CD14-positive monocyte (primary cell): ENCODE results near the gene ASB6. TPM values are rescaled to one million over a fixed set of nuclear protein-coding genes. Genes with fewer than 3 reads are reported as not detected.

Source experiments
- DNase-seq, 3 donors: peaks; one replicate each; pipeline ENCODE4 v3.0.0-alpha.2; 2011 to 2022
- H2AFZ ChIP-seq: 2 replicates; pipeline ENCODE4 v1.6.0; 2012; ENCODE audit warnings: mild to moderate bottlenecking, low read depth, low read length, inconsistent platforms; ENCODE audit not compliant: insufficient read depth, poor library complexity, severe bottlenecking
- H3K27ac ChIP-seq, 2 donors: 1 replicate in 1 of 2; 2 replicates in 1 of 2; pipeline ENCODE4 v1.5.1; 2012 to 2013; ENCODE audit warnings: low read length in 2 of 2, control low read depth in 1 of 2, inconsistent platforms in 1 of 2, low read depth in 1 of 2, mild to moderate bottlenecking in 1 of 2
- H3K27me3 ChIP-seq, 2 donors: one replicate each; pipeline versions ENCODE4 v1.6.0 to v1.6.1; 2011 to 2013; ENCODE audit warnings: low read length in 2 of 2; ENCODE audit not compliant: control insufficient read depth in 2 of 2, insufficient read depth in 2 of 2
- H3K36me3 ChIP-seq, 2 donors: replicated peaks in 1 of 2; 1 replicate in 1 of 2; 2 replicates in 1 of 2; pipeline versions ENCODE4 v1.5.1 to v1.6.1; 2012 to 2013; ENCODE audit warnings: low read length in 2 of 2, control low read depth in 1 of 2, inconsistent platforms in 1 of 2, mild to moderate bottlenecking in 1 of 2; ENCODE audit not compliant: insufficient read depth in 2 of 2, control insufficient read depth in 1 of 2
- H3K4me1 ChIP-seq, 2 donors: 1 replicate in 1 of 2; 2 replicates in 1 of 2; pipeline versions ENCODE4 v1.5.1 to v1.6.1; 2012 to 2013; ENCODE audit warnings: low read length in 2 of 2, control low read depth in 1 of 2, inconsistent platforms in 1 of 2, mild to moderate bottlenecking in 1 of 2, moderate library complexity in 1 of 2; ENCODE audit not compliant: insufficient read depth in 2 of 2, control insufficient read depth in 1 of 2
- H3K4me2 ChIP-seq: replicated peaks from 2 replicates; pipeline ENCODE3; 2012; ENCODE audit warnings: low read length, moderate library complexity, mild to moderate bottlenecking; ENCODE audit not compliant: poor library complexity, severe bottlenecking; ENCODE audit errors: extremely low read depth
- H3K4me3 ChIP-seq, 3 experiments: fragments of 200-600 bp in 1 of 3; sonication (generic) in 1 of 3; replicated peaks in 1 of 3; 1 replicate in 2 of 3; 2 replicates in 1 of 3; pipeline ENCODE4 v1.5.1; 2011 to 2013; ENCODE audit warnings: low read length in 3 of 3, mild to moderate bottlenecking in 3 of 3, control low read depth in 2 of 3, low read depth in 2 of 3, inconsistent platforms in 1 of 3, moderate library complexity in 1 of 3
- H3K79me2 ChIP-seq: 2 replicates; pipeline ENCODE4 v1.6.0; 2012; ENCODE audit warnings: mild to moderate bottlenecking, control low read depth, inconsistent platforms, low read length, moderate library complexity; ENCODE audit not compliant: insufficient read depth
- H3K9ac ChIP-seq: 2 replicates; pipeline ENCODE4 v1.6.0; 2017; ENCODE audit warnings: low read length, mild to moderate bottlenecking; ENCODE audit not compliant: insufficient read depth, poor library complexity, severe bottlenecking
- H3K9me3 ChIP-seq, 2 donors: replicated peaks in 1 of 2; 1 replicate in 1 of 2; 2 replicates in 1 of 2; pipeline versions ENCODE4 v1.5.1 to v1.6.1; 2012 to 2013; ENCODE audit warnings: low read length in 2 of 2, control low read depth in 1 of 2; ENCODE audit not compliant: control insufficient read depth in 1 of 2, insufficient read depth in 1 of 2
- H4K20me1 ChIP-seq: 2 replicates; pipeline ENCODE4 v1.6.0; 2012; ENCODE audit warnings: mild to moderate bottlenecking, low read length, control low read depth, moderate library complexity; ENCODE audit not compliant: insufficient read depth
- H3K27ac Mint-ChIP-seq, 7 donors: one replicate each; pipeline ENCODE4 v1.8.0; 2020; ENCODE audit warnings: mild to moderate bottlenecking in 7 of 7, mixed read lengths in 7 of 7, moderate library complexity in 6 of 7, inconsistent platforms in 2 of 7
- H3K27me3 Mint-ChIP-seq, 3 donors: one replicate each; pipeline ENCODE4 v1.8.0; 2021 to 2022; ENCODE audit warnings: low read depth in 3 of 3, mild to moderate bottlenecking in 3 of 3, mixed read lengths in 3 of 3, moderate library complexity in 3 of 3, inconsistent platforms in 1 of 3
- H3K36me3 Mint-ChIP-seq, 2 donors: one replicate each; pipeline ENCODE4 v1.8.0; 2020; ENCODE audit warnings: mixed read lengths in 2 of 2, inconsistent platforms in 1 of 2, mild to moderate bottlenecking in 1 of 2
- H3K4me1 Mint-ChIP-seq: one replicate; pipeline ENCODE4 v1.8.0; 2020; ENCODE audit warnings: mild to moderate bottlenecking, mixed read lengths
- H3K4me3 Mint-ChIP-seq, 2 donors: one replicate each; pipeline ENCODE4 v1.8.0; 2020; ENCODE audit warnings: mild to moderate bottlenecking in 2 of 2, mixed read lengths in 2 of 2, moderate library complexity in 1 of 2
- H3K9me3 Mint-ChIP-seq, 7 donors: one replicate each; pipeline ENCODE4 v1.8.0; 2020 to 2022; ENCODE audit warnings: mixed read lengths in 7 of 7, mild to moderate bottlenecking in 6 of 7, moderate library complexity in 6 of 7, inconsistent platforms in 2 of 7
- CTCF ChIP-seq: fragments of 200-600 bp; IDR thresholded peaks from one replicate; pipeline ENCODE4 v1.8.0; 2022; ENCODE audit warnings: antibody characterized with exemption, mild to moderate bottlenecking
- WGBS: methylation state at CpG from one replicate; pipeline ENCODE4 v1.1.5; 2013; ENCODE audit warnings: missing lambda C conversion rate; ENCODE audit not compliant: insufficient coverage; 5-methylcytosine and 5-hydroxymethylcytosine counted together
- intact Hi-C, 2 donors: fragments of 100-400 bp; cut with micrococcal nuclease; formaldehyde crosslinking; loops; one replicate each; pipeline versions ENCODE4 v1.15.0 to v1.15.1; 2023
- polyA plus RNA-seq, 3 donors: library from polyadenylated mRNA; depleted of rRNA in 1 of 3; unstranded in 2 of 3; stranded (reverse) in 1 of 3; fragments of 300-500 nt in 2 of 3; fragments of >200 nt in 1 of 3; fragmentation: Illumina TruSeq in 2 of 3; gene quantifications; 1 replicate in 2 of 3; 2 replicates in 1 of 3; pipeline ENCODE4 v1.2.3, GENCODE V29; 2012 to 2021

ASB6 gene
- polyA plus RNA-seq, 3 donors, result 8.1 to 21.1 (median 10.1) TPM

- 89% methylated on average over 5 of the region's 5 CpGs for WGBS
- no peaks in the 10 kb centered on the region for H3K9me3 ChIP-seq
- no peak overlapping the region for H3K4me3 ChIP-seq
- no peak overlapping the region for H3K4me3 Mint-ChIP-seq
- no peak overlapping the region for H3K27ac ChIP-seq
- intact Hi-C loops, result no loop called here
- no peak for TF ChIP-seq CTCF
- no peaks in the 10 kb centered on the region for H3K36me3 Mint-ChIP-seq
- no peaks in the 10 kb centered on the region for H3K9me3 Mint-ChIP-seq
- H3K27me3 Mint-ChIP-seq, result peaks cover 7 to 17% (median 13%) of the 10 kb centered on the region in 3 donors
- DNase-seq, result no peak
- no peaks in the 10 kb centered on the region for H3K79me2 ChIP-seq
- H2AFZ ChIP-seq, result no peak overlapping the region
- peak overlapping the region in 1 of 7 donors; percentile 21 for H3K27ac Mint-ChIP-seq
- no peaks in the 10 kb centered on the region for H3K27me3 ChIP-seq
- H4K20me1 ChIP-seq, result no peaks in the 10 kb centered on the region
- peaks cover 37 to 41% of the 10 kb centered on the region in 2 donors for H3K4me1 ChIP-seq
- H3K4me1 Mint-ChIP-seq, result peaks cover 42% of the 10 kb centered on the region
- no peaks in the 10 kb centered on the region for H3K36me3 ChIP-seq
- H3K4me2 ChIP-seq, result no peak overlapping the region
- H3K9ac ChIP-seq, result no peak overlapping the region
Observed at GRCh38 chr9:129591916-129592315, 50.0 kb downstream of the ASB6 start.

- 90% methylated on average over 6 of the region's 6 CpGs for WGBS
- H3K4me1 Mint-ChIP-seq, result peaks cover 28% of the 10 kb centered on the region
- Histone ChIP-seq H3K9me3 (no peaks in the 10 kb centered on the region), H4K20me1 (no peaks in the 10 kb centered on the region), H3K27ac (no peak overlapping the region), H3K4me3 (no peak overlapping the region), H3K79me2 (no peaks in the 10 kb centered on the region), H3K9ac (no peak overlapping the region), H3K27me3 (no peaks in the 10 kb centered on the region), H3K36me3 (no peaks in the 10 kb centered on the region), H2AFZ (no peak overlapping the region), H3K4me2 (no peak overlapping the region), H3K4me1 (peaks cover 22 to 27% of the 10 kb centered on the region in 2 donors)
- intact Hi-C loops, result no loop called here
- no peak for TF ChIP-seq CTCF
- peak overlapping the region in 1 of 7 donors; percentile 12 for H3K27ac Mint-ChIP-seq
- no peak overlapping the region for H3K4me3 Mint-ChIP-seq
- H3K36me3 Mint-ChIP-seq, result no peaks in the 10 kb centered on the region
- no peaks in the 10 kb centered on the region for H3K9me3 Mint-ChIP-seq
- H3K27me3 Mint-ChIP-seq, result peaks cover 6 to 17% (median 10%) of the 10 kb centered on the region in 3 donors
- no peak for DNase-seq
Observed at GRCh38 chr9:129590466-129590865, 51.5 kb downstream of the ASB6 start.
